Femur (tissue), 1 donor: ENCODE measurements around the gene ZNF384.

ENCODE experiments used
- DNase-seq: peaks from one replicate; pipeline ENCODE4 v3.0.0-alpha.2; 2017

The ZNF384 gene

GRCh38 chr12:6653342-6653741 lies 35.8 kb downstream of the ZNF384 start:
- DNase-seq, result no peak

DNA sequence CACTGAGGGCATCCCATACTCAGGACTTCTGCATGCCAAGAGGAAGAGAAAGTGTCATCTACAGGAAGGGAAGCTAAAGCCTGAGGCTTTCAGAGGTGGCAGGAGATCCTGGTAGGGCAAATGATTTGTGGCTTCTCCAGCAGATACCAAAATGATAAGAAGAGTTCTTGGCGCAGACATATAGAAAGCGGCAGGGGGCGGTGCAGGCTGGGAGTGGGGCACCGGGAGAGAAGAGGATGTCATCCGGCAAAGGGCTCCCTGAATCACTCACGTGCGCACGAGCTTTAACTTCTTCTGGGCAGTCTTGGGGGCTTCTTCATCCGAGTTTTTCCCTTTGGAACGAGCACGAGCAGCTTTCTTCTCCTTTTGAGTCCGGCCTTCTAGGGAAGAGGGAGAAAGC lies 36.8 kb downstream of the ZNF384 start:
- DNase-seq, result no peak

- DNase-seq, result no peak
These were observed 38.3 kb downstream of the ZNF384 start for GRCh38 chr12:6650832-6651231.

DNA sequence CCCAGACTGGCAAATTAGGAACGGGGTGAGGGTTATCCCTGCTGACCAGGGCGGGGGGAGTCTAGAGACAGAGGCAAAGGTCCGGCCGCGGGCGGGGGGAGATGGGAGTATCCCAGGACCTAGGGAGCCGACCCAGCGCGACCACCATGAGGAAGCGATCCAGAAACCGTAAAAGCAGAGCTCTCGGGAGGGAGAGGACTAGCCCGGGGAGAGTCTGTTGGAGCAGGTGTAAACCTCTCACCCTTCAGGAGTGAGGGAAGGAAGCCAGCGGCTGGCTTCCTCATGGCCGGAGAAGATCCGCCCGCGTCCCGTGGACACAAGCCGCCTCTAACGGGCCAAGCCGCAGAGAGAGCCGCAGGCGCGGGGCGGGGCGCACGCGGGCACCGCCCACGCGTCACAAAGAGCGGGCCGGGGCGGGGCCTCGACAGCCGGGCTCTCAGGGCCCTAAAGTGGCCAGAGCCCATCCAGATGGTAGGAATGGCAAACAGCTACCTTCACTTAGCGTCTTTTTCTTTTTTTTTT lies 42.0 kb downstream of the ZNF384 start, which contains the start of gene ACRBP:
Gene ACRBP, minus strand, starts transcription at position 350 of the 522 bp plus-strand sequence. Its CDS starts 66 bp downstream, at position 284.
- DNase-seq, result peak; percentile 76

DNA sequence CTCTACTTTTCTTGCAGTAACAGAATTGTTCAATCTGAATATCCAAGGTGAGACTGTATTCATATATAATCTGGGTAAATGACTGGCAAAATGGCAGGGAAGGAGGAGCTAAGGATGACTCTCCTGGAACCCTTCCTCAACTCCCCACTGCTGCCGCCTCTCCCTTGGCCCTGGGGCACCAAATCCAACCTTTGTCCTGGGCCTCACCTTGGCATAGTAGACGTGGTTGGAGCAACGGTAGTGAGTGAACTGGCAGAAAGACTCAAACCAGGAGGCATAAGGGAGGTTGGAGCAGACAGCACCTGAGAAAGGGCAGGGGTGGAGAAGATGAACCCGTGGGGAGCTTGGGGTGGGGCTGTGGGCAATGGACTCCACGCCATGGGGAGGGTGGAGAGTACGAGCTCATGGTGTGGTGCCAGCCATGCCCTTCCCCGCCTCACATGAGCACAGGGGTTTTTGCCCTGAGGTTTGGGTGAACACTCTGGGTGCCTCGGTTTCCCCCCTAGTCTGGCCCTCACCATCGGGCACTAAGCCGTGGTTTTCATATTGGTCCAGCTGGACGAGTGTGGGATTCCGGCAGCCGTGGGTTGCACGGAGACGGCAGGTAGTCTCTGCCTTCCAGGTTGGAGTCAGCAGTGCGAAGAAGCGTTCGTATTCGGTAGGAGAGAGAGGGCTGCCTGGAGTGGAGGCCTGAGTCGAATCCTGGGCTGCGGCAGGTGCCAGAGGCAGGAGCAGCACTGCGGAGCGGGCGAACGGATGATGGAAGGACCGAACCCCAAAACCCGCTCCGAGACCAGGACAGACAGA lies 42.7 kb downstream of the ZNF384 start:
- no peak for DNase-seq

DNA sequence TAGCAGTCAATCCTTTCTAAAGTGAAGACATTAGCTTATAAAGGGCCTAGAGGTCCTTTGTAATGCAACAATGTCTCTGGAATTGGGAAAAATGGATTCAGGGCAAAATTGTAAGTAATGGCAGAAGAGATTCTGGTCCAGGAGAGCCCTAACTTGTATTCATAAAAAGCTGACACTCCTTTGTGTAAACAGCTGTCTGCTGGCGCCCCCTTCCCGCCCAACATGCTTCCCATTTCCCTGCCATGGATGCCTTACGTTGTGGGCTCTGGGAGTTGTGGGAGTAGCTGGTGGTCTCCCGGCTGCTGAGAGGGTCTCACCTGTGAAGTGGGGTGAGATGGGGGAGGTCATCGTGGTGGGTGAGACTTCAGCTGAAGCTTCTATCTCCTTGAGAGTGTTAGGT lies 44.3 kb downstream of the ZNF384 start:
- peak; percentile 61 for DNase-seq

- DNase-seq, result no peak
These were observed 44.9 kb downstream of the ZNF384 start for GRCh38 chr12:6644257-6644596.

DNA sequence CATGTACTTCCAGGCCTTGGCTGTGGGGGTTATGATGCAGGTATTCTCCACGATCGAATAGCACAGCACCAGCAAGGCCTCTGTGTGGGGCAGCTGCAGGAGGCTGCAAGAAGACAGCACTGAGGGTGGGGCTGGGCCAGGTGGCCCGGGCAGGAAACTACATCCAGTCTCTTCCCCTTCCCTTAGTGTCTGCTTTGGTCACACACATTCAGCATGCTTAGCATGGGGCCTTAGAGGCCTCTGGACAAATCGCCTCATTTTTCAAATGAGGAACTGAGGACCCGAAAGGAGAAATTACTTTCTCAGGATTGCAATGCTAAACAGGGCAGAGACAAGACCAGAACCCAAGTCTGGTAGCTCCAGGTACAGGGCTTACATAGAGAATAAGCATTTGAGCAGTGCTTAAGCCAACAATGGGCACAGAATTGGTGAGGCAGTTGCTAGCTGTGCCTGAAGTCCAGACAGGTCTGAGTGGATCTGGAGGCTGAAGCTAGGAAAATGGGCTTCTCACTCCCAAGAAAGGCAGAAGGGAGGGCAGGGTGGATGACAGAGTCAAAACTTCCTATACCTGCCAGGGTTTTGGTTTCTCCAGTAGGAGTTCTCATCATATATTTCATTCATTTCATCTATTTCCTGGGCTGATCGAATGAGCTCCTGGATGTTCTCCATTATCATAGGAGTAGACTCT lies 45.5 kb downstream of the ZNF384 start:
- DNase-seq, result no peak

- no peak for DNase-seq
These were observed 48.0 kb downstream of the ZNF384 start for GRCh38 chr12:6641131-6641530.

DNA sequence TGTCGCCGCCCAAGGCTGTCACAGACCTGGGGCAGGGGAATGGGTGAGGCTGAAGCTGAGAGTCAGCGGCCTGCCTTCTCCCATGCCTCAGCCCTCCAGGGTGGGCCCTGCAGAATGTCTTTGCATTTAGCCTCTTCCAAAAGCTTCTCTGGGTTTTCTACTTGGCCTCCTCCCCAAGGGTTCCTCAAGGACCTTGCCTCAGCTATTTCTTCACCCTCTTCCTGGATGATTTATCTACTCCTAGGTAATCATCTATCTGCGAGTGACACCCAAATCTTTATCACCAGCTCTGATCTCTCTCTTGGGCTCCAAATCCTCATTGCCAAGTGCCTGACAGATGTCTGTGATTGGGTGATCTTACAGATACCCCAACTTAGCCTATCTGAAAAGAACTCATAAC lies 48.7 kb downstream of the ZNF384 start:
- DNase-seq, result no peak

DNA sequence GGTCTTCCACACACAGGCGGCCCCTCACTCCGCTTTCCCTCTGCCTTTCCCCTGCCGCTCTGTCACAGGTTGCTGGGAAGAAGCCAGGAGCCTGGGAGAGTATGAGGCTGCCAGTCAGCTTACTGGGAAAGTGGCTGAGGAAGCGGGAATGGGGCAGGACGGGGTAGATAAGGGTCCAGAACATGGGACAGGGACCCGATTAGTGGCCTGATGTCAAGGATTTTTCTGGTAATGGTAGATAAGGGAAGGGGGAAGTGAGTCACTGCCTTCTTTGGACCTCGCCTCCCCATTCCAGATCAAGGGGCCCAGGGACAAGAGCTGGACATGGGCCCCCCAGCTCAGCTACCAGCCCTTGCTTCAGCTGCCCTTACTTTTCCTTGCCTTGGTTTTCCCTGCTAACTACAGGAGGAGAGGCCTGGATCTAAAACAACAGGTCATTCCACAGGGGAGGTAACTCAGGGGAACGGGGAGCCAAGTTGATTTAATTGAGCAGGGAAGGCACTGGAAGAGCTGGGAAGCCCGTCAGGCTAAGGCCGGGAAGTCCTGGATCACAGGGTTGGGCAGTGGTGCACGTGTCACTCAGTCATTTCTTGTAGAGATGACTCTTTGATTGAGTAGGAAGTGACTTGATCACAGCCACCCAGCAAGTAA lies 49.9 kb downstream of the ZNF384 start:
- DNase-seq, result no peak

- no peak for DNase-seq
These were observed 50.9 kb downstream of the ZNF384 start for GRCh38 chr12:6638305-6638704.

- DNase-seq, result no peak
These were observed 53.2 kb downstream of the ZNF384 start, which contains the start of gene LPAR5 for GRCh38 chr12:6635856-6636531. Gene LPAR5 (minus strand): TSS chr12:6635959. CDS start chr12:6621248, 14,711 bp downstream.

- DNase-seq, result no peak
These were observed 53.8 kb downstream of the ZNF384 start for GRCh38 chr12:6635375-6635855.

- DNase-seq, result peak; percentile 50
These were observed 56.9 kb downstream of the ZNF384 start for GRCh38 chr12:6632026-6632983.

DNA sequence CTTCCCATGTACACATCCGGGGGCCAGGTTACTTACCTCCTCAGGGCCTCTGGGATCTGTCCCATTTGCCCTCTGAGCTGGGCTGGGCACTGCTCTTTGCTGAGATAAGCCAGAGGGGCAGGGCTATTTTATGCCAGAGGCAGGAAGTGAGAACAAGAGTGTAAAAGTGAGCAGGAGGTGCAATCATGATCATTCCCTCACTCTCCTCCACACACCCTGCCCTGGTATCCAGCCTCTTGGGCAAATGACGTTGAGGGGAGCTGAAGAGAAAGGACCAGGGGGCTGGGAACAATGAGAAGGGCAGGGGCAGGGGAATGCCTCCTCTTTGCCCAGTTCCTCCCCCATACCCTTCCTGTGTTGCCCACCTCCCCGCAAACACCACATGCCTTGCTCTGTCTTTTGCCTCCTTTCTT lies 57.6 kb downstream of the ZNF384 start:
- no peak for DNase-seq

- DNase-seq, result peak; percentile 52
These were observed 58.4 kb downstream of the ZNF384 start for GRCh38 chr12:6630736-6631135.

DNA sequence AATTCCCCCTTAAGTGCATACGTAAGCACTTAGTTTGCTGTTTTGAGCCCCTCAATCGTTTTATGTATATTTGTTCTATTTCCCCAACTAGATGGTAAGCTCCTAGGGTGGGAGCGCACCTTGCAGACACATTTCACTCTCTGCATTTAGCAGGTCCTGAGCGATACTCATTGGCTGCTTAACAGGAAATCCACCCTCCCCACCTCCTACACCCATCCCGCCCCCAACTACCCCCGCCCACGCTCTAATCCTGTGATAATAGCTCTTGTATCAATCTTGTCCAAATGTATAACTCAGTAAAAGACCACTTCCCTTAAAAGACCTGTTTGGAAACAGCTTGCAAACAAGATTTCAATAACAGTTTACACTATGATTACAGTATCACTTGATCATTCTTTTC lies 61.6 kb downstream of the ZNF384 start:
- no peak for DNase-seq

GRCh38 chr12:6626654-6627283 lies 62.4 kb downstream of the ZNF384 start:
- DNase-seq, result no peak

- no peak for DNase-seq
These were observed 68.3 kb downstream of the ZNF384 start for GRCh38 chr12:6620885-6621274.
